Tibial nerve (tissue), 4 donors: ENCODE data around the gene C6orf52.

Experiments used
- CTCF ChIP-seq, 5 experiments: fragments of 200-600 bp in 3 of 5; fragments of 450-650 bp in 2 of 5; sonication (generic) in 3 of 5; IDR thresholded peaks; one replicate each; pipeline ENCODE4 v1.5.1; 2016 to 2019; ENCODE audit warnings: antibody characterized with exemption in 5 of 5, mild to moderate bottlenecking in 3 of 5, moderate library complexity in 2 of 5
- EP300 ChIP-seq, 2 donors: sonication (generic); formaldehyde crosslinking; IDR thresholded peaks; one replicate each; pipeline ENCODE4 v1.6.1; 2017; ENCODE audit warnings: antibody characterized with exemption in 2 of 2, mild to moderate bottlenecking in 1 of 2
- POLR2A ChIP-seq, 2 donors: fragments of 450-650 bp; IDR thresholded peaks; one replicate each; pipeline ENCODE4 v1.6.1; 2017; ENCODE audit warnings: antibody characterized with exemption in 2 of 2, mild to moderate bottlenecking in 2 of 2, moderate library complexity in 2 of 2

DNA sequence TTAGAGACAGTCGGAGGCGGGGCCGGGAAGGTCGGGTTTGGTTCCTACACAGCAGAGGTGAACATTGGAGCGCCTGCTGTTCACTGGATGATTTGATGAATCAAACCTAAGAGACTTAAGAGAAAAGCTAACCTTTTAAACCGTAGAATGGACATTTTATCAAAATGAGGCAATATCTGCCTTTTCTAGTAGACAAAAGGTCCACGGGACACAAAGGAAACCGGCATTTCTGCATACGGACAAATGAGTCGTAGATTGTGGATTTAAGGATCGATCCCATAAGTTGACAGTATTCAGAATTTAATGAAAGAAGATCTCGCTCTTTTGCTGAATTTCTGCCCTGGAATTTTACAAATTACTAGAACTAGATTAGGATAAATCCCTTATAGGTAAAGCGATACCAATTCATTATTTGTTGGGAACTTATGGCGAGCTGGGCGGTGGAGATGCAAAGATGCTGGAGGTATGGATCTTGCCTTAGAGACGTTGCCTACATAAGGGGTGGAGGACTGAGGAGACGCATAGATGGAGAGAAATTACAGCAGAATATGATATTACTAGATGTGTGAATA is 756 bp upstream of the C6orf52 start:
- TF ChIP-seq CTCF (IDR thresholded peaks at IDR 0.05) (no peak), POLR2A (IDR thresholded peaks at IDR 0.05) (no peak), EP300 (IDR thresholded peaks at IDR 0.05) (no peak)
